ENCODE results near the gene CCNE1.
"Not testable (repeated sequence)": the region's sequence is repeated elsewhere in the genome, so short reads cannot be mapped to it uniquely, and the experiment has no call there.

The CCNE1 gene

DNA sequence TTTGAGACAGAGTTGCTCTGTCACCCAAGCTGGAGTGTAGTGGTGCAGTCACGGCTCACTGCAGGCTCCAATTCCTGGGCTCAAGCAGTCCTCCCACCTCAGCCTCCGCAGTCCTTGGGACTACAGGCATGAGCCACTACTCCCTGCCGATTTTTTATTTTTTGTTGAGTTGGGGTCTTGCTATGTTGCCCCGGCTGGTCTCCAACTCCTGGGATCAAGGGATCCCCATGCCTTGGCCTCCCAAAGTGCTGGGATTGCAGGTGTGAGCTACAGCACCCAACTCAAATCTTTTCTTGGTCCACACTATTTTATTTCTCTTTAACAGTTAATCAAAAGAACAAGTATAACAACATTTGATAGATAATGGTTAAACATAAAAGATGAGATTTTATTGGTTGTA is 7.5 kb downstream of the CCNE1 start:
- no peak for DNase-seq

DNA sequence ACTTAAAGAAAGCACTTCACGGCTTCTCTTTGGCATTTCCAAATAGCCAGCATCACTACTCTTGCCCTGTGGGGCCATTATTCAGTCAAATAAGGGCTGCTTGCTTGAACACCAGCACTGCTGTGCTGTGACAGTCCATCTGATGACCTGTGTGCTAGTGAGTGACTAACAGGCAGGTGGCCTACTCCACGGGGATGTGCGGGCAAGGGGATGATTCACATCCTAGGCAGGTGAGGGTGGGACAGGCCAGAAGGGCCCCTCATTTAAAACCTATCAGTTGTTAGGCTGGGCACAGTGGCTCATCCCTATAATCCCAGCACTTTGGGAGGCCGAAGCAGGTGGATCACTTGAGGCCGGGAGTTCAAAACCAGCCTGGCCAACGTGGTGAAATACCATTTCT is 8.2 kb downstream of the CCNE1 start:
- no peak for DNase-seq

DNA sequence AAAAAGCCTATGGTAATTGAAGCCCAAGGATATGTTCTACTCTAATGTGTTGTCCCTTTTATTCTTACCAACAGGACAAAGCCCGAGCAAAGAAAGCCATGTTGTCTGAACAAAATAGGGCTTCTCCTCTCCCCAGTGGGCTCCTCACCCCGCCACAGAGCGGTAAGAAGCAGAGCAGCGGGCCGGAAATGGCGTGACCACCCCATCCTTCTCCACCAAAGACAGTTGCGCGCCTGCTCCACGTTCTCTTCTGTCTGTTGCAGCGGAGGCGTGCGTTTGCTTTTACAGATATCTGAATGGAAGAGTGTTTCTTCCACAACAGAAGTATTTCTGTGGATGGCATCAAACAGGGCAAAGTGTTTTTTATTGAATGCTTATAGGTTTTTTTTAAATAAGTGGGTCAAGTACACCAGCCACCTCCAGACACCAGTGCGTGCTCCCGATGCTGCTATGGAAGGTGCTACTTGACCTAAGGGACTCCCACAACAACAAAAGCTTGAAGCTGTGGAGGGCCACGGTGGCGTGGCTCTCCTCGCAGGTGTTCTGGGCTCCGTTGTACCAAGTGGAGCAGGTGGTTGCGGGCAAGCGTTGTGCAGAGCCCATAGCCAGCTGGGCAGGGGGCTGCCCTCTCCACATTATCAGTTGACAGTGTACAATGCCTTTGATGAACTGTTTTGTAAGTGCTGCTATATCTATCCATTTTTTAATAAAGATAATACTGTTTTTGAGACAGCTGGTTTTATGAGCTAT is 12.0 kb downstream of the CCNE1 start:
- DNase-seq, result no peak

DNA sequence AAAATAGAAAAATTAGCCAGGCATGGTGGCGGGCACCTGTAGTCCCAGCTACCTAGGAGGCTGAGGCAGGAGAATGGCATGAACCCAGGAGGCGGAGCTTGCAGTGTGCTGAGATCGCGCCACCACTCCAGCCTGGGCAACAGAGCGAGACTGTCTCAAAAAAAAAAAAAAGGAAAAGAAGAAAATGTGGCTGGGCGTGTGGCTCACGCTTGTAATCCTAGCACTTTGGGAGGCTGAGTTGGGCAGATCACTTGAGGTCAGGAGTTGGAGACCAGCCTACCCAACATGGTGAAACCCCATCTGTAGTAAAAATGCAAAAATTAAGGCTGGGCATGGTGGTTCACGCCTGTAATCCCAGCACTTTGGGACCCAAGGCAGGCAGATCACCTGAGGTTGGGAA is 13.5 kb downstream of the CCNE1 start:
- not testable (repeated sequence) for DNase-seq

- DNase-seq, result peak; percentile 79
Observed at GRCh38 chr19:29831041-29831548, 19.3 kb downstream of the CCNE1 start.

GRCh38 chr19:29831686-29832085 is 19.9 kb downstream of the CCNE1 start:
- DNase-seq, result peak; percentile 25

DNA sequence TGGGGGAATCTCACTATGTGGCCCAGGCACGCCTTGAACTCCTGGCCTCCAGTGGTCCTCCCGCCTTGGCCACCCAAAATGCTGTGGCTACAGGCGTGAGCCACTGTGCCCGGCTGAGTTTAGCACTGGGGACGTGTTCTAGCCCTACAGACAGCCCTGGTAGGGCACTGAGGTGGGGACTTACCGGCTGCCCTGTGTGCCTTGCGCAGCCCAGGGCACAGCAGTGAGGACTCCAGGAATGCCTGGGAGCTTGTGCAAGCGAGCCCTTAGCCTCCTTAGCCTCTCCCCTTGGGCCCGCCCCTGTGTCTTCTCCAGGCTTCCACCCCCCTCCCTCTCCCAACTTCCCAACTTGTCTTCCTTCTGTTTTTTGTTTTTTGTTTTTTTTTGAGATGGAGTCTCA is 21.0 kb downstream of the CCNE1 start:
- no peak for DNase-seq

DNA sequence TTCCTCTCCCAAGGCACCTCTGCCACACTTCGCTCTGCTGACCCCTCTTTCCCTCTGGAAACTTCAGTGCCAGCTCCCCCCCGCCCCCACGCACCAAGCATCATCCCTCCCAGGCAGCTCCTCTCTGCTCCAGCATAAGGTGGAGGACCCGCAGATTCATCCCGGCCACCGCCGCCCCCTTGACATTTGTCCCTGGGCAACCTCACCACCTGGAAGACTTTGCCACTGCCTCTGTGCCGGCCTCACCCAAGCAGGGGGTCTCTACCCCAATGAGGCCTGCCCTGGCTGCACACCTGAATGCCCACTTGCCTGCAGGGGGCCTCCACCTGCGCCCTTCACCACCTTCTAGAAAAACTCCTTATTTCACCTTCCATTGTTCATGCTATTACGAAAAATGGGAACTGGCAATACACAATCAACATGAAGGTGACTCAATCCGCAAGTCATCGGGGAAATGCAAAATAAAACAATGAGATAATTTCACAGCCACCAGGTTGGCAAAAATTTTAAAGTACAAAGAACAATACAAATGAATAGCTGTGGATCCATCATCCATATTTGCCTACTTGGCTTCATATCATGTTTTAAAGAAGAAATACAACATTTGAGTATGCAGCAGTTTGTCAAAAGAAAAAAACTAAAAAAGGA is 21.9 kb downstream of the CCNE1 start:
- DNase-seq, result no peak

GRCh38 chr19:29834991-29835846 is 23.4 kb downstream of the CCNE1 start:
- DNase-seq, result peak; percentile 15

- DNase-seq, result no peak
Observed at GRCh38 chr19:29836409-29836825, 24.6 kb downstream of the CCNE1 start.

- DNase-seq, result peak; percentile 35
Observed at GRCh38 chr19:29837448-29837981, 25.7 kb downstream of the CCNE1 start.

GRCh38 chr19:29837996-29838395 is 26.2 kb downstream of the CCNE1 start:
- no peak for DNase-seq

GRCh38 chr19:29840066-29840950 is 28.5 kb downstream of the CCNE1 start:
- no peak for DNase-seq

DNA sequence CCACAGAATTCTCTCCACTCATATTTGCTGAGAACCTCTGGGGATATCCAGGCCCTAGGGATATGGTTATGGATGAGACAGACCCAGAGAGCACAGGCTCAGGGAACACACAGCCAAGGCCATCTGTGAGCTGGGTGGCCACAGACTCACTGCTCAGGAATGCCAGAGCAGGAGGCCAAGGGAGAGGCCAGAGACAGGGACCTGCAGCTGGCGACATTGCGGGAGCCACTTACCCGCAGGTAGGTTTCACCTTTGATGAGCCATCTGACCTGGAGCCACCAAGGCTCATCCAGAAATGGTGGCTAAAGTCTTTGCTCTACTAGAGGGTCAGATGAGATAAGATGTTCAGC is 29.4 kb downstream of the CCNE1 start:
- no peak for DNase-seq

- no peak for DNase-seq
Observed at GRCh38 chr19:29841559-29842367, 30.0 kb downstream of the CCNE1 start.

DNA sequence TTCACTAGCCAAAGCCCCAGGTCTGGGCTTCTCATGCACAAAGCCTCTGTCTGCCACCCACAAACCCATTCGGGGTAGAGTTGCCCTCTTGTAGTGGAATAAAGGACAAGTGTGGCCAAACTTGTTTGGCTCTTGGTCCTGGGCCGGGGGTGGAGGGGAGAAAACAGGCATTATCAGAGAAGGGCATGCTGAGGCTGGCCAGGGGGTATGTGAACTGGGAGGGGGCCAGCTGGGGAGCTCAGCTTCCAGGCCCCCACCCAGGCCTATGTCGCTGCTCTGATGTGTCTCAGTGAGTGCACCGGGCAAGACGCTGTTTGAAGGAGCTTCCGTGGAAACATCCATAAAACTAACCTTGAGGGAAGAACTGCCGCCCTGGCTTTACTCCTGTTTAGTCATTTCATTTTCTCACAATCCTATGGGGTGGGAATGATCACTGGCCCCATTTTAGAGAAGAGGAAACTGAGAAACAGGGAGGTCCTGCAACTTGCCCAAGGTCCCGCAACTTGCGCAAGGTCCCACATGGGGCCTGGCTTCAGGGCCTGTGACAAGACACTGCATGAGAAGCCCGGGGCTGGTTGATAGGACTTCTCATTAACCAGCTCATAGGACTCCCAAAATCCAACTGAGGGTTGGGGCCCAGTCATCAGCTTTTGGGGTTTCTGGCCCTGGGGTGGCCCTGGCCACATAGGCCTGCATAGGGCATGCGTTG is 30.8 kb downstream of the CCNE1 start:
- no peak for DNase-seq

- DNase-seq, result peak; percentile 20
Observed at GRCh38 chr19:29843180-29844051, 31.6 kb downstream of the CCNE1 start.

GRCh38 chr19:29844891-29845573 is 33.2 kb downstream of the CCNE1 start:
- DNase-seq, result peak; percentile 99

Measured in CD4-positive, alpha-beta T cell treated with Interleukin-17A for 4 hours (primary cell).